Stimulated activated CD8-positive, alpha-beta memory T cell treated with anti-CD3 and anti-CD28 coated beads, Interleukin-7, amount 100 ng/mL, for 1 hour (primary cell): ENCODE measurements around the gene C20orf173.

Experiments
- DNase-seq, 2 donors: peaks; one replicate each; pipeline ENCODE4 v3.0.0-alpha.2; 2020; ENCODE audit warnings: low read depth in 2 of 2

The C20orf173 gene

DNA sequence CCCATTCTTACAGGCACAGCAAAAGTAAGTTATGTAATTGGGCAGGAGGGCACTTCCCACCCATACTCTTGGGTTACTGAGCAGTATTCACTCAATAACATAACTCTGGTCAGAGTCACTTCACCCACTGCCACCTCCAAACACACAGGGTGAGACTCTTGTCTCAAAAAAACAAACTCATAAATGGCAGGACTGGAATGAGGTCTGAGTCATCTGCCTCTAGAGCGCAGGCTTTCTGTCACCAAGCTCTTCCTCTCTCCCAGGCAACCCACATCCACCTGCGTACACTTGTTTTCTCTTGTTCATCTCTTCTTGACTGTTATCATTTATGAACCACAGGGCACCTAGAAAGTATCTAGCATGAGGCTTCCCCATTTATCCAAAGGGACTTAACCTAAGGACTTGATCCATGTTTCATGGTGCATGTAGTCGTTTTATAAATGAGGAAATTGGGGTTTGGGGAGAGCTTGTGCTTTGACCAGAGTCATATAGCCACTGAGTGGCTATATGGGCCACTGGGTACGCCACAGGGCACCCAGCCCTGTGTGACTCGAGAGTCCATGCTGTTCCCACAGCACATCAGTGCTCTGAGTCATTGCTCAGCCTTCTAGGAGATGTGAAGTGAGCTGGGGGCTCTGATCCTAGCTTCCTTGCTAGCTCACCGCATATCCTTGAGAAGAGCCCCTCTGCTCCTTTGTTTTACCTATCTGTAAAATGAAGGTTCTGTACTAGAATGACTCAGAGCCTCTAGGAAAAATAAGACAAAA, 22.4 kb downstream of the C20orf173 start:
- DNase-seq: no peak

DNA sequence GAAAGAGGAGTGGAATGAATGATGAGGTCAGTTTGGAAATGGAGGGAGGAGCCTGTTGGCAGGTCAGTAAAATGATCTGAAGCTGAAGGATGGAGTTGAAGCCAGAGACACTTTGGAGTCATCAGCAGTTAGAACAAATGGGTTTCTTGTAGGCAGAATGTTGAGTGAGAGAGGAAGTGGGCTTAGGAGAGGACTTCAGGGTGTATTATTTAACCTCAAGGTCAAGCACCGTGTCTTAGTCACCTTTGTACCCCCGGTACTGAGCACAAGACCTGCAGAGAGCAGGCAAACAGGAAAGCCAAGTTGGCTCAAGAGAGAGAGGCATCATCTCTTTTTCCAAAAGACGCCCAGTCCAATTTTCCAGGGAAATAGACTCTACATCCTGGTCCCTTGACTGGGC, 23.3 kb downstream of the C20orf173 start:
- DNase-seq: no peak

DNA sequence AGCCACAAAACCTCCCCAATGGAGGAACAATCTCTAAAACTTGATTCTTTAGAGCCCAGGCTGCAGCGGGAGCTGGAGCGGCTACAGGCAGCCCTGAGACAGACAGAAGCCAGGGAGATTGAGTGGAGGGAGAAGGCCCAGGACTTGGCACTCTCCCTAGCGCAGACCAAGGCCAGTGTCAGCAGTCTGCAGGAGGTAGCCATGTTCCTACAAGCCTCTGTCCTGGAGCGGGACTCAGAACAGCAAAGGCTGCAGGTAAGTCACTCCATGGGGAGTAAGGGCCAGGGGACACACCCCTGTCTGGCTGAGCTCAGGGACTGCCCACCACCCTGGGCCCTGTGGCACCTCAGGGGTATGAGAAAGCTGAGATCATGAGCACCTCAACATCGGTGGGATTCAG, 24.7 kb downstream of the C20orf173 start:
- DNase-seq: no peak

DNA sequence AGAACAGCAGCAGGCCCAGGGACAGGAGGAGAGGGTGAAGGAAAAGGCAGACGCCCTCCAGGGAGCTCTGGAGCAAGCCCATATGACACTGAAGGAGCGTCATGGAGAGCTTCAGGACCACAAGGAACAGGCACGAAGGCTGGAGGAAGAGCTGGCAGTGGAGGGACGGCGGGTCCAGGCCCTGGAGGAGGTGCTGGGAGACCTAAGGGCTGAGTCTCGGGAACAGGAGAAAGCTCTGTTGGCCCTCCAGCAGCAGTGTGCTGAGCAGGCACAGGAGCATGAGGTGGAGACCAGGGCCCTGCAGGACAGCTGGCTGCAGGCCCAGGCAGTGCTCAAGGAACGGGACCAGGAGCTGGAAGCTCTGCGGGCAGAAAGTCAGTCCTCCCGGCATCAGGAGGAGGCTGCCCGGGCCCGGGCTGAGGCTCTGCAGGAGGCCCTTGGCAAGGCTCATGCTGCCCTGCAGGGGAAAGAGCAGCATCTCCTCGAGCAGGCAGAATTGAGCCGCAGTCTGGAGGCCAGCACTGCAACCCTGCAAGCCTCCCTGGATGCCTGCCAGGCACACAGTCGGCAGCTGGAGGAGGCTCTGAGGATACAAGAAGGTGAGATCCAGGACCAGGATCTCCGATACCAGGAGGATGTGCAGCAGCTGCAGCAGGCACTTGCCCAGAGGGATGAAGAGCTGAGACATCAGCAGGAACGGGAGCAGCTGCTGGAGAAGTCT, 25.5 kb downstream of the C20orf173 start:
- no peak for DNase-seq

DNA sequence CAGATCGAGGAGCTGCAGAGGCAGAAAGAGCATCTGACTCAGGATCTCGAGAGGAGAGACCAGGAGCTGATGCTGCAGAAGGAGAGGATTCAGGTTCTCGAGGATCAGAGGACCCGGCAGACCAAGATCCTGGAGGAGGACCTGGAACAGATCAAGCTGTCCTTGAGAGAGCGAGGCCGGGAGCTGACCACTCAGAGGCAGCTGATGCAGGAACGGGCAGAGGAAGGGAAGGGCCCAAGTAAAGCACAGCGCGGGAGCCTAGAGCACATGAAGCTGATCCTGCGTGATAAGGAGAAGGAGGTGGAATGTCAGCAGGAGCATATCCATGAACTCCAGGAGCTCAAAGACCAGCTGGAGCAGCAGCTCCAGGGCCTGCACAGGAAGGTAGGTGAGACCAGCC, 26.2 kb downstream of the C20orf173 start:
- no peak for DNase-seq

DNA sequence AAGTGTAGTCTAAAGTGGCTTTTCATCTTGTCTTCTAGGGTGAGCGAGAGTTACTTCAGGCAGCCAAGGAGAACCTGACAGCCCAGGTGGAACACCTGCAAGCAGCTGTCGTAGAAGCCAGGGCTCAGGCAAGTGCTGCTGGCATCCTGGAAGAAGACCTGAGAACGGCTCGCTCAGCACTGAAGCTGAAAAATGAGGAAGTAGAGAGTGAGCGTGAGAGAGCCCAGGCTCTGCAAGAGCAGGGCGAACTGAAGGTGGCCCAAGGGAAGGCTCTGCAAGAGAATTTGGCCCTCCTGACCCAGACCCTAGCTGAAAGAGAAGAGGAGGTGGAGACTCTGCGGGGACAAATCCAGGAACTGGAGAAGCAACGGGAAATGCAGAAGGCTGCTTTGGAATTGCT, 27.1 kb downstream of the C20orf173 start:
- DNase-seq: no peak

DNA sequence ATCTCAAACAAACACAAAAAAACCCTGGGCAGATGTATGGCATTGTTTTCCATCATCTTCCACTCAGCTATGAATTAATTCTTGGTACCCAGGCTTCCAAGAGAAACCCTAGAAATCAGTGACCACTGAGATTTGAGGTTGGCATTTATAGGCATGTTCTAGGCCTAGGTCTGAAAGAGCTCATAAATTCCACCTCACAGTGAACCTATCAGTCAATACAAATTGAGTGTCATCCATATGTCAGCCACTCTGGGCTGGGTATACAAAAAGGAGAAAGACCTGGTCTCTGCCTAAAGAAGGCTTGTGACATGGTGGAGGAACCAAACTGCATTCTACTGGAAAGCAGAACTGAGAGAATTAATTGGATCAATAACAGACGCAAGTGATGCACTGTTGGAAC, 30.2 kb downstream of the C20orf173 start:
- DNase-seq: no peak

DNA sequence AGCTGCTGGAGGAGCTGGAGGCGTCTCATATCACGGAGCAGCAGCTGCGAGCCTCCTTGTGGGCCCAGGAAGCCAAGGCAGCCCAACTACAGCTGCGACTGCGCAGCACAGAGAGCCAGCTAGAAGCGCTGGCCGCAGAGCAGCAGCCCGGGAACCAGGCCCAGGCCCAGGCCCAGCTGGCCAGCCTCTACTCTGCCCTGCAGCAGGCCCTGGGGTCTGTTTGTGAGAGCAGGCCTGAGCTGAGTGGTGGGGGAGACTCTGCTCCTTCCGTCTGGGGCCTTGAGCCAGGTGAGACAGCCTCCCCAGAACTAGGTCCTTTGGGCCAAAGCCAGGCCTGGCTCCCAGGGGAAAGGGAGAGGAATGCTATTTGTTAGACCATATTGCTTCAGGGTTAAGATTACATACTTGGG, 31.7 kb downstream of the C20orf173 start:
- DNase-seq: no peak

DNA sequence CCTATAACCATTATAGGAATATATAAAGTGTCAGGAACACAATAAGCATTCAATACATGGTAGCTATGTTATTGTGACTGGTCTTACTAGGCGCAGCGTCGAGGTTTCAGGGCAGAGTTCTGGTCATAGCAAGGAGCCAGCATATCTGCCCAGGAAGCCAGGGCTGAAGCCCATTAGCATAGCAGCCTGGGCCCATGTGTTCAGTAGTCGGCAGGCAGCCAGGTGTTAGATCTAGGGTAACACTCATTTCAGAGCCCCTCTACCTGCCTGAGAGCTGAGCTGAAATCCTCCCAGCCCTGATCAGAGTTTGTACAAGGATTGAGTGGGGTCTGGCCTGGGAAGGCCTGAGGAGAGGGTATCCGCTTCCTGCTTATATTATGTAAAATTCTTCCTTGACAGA, 32.1 kb downstream of the C20orf173 start:
- DNase-seq: no peak

DNA sequence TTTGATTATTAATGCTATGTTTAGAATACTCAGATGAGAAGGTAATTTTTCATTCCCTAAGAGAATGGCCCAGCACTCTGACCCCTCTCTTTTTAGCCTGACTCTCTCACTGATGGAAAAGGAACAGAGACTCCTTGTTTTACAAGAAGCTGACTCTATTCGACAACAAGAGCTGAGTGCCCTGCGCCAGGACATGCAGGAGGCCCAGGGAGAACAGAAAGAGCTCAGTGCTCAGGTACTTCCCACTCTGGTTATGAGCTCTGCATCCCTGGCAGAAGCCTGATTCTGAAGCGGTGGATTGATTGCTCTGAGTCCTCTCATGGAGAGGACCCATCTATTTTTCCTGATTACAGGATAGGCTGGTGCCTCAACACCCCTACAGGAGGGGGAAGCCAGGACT, 33.0 kb downstream of the C20orf173 start:
- DNase-seq: no peak

DNA sequence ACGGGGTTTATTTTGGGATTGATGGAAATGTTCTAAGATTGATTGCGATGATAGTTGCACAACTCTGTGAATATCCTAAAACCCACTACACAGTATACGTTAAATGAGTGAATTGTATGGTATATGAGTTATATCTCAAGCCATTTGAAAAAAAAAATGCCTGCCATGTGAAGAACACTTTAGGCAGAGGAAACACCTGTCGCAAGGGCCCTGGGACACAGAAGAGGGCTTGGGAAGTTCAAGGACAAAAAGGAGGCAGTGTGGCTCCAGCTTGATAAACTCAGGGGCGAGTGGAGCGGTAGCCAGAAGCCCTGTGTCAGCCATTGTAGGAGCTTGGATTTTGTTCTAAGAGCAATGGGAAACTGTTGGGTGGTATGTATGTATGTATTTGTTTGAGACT, 37.1 kb downstream of the C20orf173 start:
- DNase-seq: no peak

DNA sequence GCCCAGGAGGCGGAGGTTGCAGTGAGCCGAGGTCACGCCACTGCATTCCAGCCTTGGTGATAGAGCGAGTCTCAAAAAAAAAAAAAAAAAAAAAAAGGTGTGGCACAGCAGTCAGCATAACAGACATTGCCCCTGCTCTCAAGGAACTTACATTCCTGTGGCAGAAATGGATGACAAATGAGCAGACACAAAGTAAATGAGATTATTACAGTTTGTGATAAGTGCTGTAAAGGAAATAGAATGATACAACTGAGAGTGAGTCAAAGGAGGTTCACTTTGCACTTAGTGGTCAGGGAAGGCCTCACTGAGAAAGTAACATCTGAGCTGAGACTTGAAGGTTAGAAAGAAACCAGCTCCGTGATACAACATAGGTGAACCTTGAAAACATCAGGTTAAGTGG, 37.6 kb downstream of the C20orf173 start:
- no peak for DNase-seq

DNA sequence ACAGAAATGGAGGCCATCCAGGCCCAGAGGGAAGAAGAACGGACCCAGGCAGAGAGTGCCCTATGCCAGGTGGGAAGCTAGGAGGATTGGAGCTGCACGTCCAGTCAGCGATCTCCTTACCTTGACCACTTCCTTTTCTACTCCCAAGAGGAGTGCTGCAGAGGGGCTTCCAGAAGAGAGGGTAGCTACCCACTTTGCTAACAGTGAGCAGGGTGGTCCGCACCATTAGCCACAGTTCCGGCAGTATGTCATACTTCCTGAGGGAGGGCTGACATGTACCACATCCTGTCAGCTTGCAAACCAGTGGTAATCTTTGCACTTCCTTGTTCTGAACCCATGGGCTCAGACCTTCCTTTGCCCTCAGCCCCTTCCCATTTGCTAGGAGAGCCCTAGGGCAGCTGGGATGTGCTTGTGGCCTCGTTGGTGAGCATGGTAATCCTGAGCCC, 38.7 kb downstream of the C20orf173 start:
- peak; percentile 33 to 41 for DNase-seq

DNA sequence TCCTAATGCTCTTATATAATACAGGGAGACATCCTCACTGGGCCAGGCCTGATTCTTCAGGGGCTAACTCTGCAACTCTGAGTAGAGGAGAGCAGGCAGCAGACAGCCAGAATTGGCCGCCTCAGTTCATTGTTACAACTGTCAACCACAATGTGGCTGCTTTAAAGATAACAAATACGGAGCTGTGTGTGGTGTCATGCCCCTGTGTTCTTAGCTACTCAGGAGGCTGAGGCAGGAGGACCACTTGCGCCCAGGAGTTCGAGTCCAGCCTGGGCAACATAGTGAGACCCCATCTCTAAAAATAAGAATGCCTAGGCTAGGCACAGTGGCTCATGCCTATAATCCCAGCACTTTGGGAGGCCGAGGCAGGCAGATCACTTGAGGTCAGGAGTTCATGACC, 39.7 kb downstream of the C20orf173 start:
- no peak for DNase-seq

DNA sequence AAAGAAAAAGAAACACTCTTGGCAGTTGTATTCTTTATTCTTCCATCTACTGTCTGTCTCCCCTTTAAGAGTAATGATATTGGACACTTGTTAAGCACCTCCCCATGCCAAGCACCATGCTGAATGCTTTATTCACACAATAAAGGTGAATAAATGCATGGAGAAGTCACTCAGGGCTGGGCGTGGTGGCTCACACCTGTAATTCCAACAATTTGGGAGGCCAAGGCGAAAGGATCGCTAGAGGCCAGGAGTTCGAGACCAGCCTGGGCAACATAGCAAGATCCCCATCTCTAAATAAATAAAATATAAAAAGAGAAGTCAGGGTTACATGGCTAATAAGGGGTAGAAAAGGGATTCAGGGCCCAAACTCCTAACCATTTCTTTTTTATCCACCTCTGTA, 42.0 kb downstream of the C20orf173 start:
- no peak for DNase-seq

DNA sequence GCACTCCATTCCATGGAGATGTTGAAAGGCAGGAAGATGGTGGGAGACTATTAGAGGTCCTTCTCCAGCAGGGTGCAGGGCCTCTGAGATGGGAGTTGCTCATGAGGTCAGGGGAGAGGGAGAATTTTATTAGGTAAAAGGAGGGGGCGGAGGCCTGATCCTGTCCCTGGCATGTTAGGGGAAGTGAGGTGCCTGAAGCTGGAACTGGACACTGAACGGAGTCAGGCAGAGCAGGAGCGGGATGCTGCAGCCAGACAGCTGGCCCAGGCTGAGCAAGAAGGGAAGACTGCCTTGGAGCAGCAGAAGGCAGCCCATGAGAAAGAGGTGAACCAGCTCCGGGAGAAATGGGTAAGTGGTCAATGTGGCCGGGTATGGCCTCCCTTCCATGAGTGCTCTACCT, 49.7 kb downstream of the C20orf173 start:
- no peak for DNase-seq

DNA sequence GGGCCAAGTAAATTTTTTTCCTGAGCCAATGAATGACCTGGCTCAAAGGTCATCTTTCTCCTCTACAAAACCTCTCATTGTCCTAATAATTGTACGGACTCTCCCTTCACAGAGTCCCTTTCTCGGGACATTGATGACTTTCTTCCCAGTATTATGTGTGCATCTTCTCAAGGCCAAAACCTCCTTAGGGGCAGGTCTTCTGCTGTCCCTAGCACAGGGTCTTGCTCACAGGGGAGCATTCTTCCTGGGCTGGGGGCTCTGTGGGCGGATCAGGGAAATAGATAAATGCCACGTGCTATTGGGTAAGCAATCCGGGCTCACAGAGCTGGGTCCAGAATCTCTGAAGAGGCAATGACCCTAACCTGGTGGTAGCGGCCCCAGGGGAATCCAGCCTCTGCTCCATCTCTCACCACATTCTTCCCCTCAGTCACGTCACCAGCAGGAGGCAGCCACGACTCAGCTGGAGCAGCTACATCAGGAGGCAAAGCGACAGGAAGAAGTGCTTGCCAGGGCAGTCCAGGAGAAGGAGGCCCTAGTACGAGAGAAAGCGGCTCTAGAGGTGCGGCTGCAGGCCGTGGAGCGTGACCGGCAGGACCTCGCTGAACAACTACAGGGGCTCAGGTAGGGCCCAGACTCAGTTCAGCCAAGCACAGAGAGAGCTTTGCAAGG, 50.5 kb downstream of the C20orf173 start:
- no peak for DNase-seq
